ENCODE data around the gene SNX25. TPM values are rescaled to one million over a fixed set of nuclear protein-coding genes. Genes with fewer than 3 reads are reported as not detected.

Gene SNX25
- total RNA-seq, 1 experiment from 2014 or later = 17.2 TPM

- no peak overlapping the region for H3K4me3 ChIP-seq (ENCODE audit: insufficient read depth, low read depth, low read length)
- H3K27me3 ChIP-seq (ENCODE audit: control insufficient read depth, insufficient read depth, low read length) = no peaks in the 10 kb centered on the region
- DNase-seq = no peak
- H3K36me3 ChIP-seq (replicated peaks; ENCODE audit: control insufficient read depth, insufficient read depth, low read length) = no peaks in the 10 kb centered on the region
These were observed 124.9 kb downstream of the SNX25 start for GRCh38 chr4:185334326-185334725.

- no peak for DNase-seq
- H3K36me3 ChIP-seq (replicated peaks; ENCODE audit: control insufficient read depth, insufficient read depth, low read length) = no peaks in the 10 kb centered on the region
- no peak overlapping the region for H3K4me3 ChIP-seq (ENCODE audit: insufficient read depth, low read depth, low read length)
- H3K27me3 ChIP-seq (ENCODE audit: control insufficient read depth, insufficient read depth, low read length) = no peaks in the 10 kb centered on the region
These were observed 126.2 kb downstream of the SNX25 start for GRCh38 chr4:185335579-185335978.

DNA sequence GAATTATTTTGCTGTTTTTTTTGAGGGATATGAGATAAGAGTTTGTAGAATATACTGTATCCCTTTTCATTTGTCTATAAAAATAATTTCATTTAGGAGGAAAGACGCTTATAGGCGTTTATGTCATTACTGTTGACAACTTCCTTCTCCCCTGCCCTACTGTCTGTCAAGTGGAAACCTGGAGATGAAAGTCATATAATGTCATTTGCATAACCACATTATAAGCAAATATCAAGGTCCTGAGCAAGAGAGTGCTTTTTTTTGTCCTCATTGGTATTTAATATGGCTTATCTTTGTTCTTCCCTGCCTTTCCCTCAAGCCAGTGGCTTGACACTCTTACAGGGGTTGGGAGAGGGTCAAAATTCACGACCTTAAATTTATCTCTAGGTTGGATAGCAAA lies 130.5 kb downstream of the SNX25 start:
- Histone ChIP-seq H3K4me3 (ENCODE audit: insufficient read depth, low read depth, low read length) (no peak overlapping the region), H3K27me3 (ENCODE audit: control insufficient read depth, insufficient read depth, low read length) (no peaks in the 10 kb centered on the region), H3K36me3 (replicated peaks; ENCODE audit: control insufficient read depth, insufficient read depth, low read length) (no peaks in the 10 kb centered on the region; the same call in 1 of the 2 replicates)
- DNase-seq = no peak

GRCh38 chr4:185341377-185341776 lies 132.0 kb downstream of the SNX25 start:
- H3K36me3 ChIP-seq (replicated peaks; ENCODE audit: control insufficient read depth, insufficient read depth, low read length) = no peaks in the 10 kb centered on the region; the same call in 1 of the 2 replicates

GRCh38 chr4:185341841-185342240 lies 132.4 kb downstream of the SNX25 start:
- no peaks in the 10 kb centered on the region; the same call in 1 of the 2 replicates for H3K36me3 ChIP-seq (replicated peaks; ENCODE audit: control insufficient read depth, insufficient read depth, low read length)
- DNase-seq = no peak
- H3K4me3 ChIP-seq (ENCODE audit: insufficient read depth, low read depth, low read length) = no peak overlapping the region
- no peaks in the 10 kb centered on the region for H3K27me3 ChIP-seq (ENCODE audit: control insufficient read depth, insufficient read depth, low read length)

More at GRCh38 chr4:185341377-185341776, 132.0 kb downstream of the SNX25 start:
- Histone ChIP-seq H3K27me3 (ENCODE audit: control insufficient read depth, insufficient read depth, low read length) (no peaks in the 10 kb centered on the region), H3K4me3 (ENCODE audit: insufficient read depth, low read depth, low read length) (no peak overlapping the region)
- no peak for DNase-seq

DNA sequence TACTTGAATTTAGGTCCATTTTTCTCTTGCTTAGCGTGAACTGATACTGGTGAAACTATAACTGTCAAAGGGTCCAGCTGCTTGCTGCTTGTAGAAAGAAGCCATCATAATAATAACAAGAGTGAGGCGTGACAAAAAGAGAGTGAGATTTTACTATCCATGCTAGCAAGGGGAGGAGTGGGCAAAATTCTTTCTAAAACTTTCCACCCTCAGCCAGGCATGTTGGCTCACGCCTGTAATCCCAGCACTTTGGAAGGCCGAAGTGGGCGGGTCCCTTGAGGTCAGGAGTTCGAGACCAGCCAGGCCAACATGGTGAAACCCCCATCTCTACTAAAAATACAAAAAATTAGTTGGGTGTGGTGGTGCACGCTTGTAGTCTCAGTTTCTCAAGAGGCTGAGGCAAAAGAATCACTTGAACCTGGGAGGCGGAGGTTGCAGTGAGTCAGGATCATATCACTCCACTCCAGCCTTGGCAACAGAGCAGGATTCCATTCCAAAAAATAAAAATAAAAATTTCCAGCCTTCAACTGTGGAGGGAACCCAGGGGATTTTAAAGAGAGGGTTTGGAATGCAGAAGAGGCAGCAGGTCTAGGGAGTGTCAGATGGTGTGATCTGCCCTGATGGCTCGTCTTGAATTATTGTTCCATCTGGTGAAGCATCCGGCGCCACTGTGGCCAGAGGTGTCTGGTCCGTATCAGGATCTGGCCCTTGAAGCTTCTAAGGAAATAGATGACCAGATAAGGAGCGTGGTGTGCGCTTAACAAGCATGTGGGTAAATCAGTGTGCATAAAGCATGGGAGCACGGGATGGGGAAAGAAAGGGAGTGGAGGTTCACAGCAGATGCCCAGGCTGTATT lies 134.6 kb downstream of the SNX25 start:
- DNase-seq = no peak
- Histone ChIP-seq H3K27me3 (ENCODE audit: control insufficient read depth, insufficient read depth, low read length) (no peaks in the 10 kb centered on the region), H3K36me3 (replicated peaks; ENCODE audit: control insufficient read depth, insufficient read depth, low read length) (no peaks in the 10 kb centered on the region; the same call in 1 of the 2 replicates), H3K4me3 (ENCODE audit: insufficient read depth, low read depth, low read length) (no peak overlapping the region)

GRCh38 chr4:185344743-185345538 lies 135.5 kb downstream of the SNX25 start:
- DNase-seq = no peak
- H3K4me3 ChIP-seq (ENCODE audit: insufficient read depth, low read depth, low read length) = no peak overlapping the region
- H3K27me3 ChIP-seq (ENCODE audit: control insufficient read depth, insufficient read depth, low read length) = no peaks in the 10 kb centered on the region
- H3K36me3 ChIP-seq (replicated peaks; ENCODE audit: control insufficient read depth, insufficient read depth, low read length) = no peaks in the 10 kb centered on the region; the same call in 1 of the 2 replicates

GRCh38 chr4:185346975-185347601 lies 137.7 kb downstream of the SNX25 start:
- H3K36me3 ChIP-seq (replicated peaks; ENCODE audit: control insufficient read depth, insufficient read depth, low read length) = no peaks in the 10 kb centered on the region
- no peaks in the 10 kb centered on the region for H3K27me3 ChIP-seq (ENCODE audit: control insufficient read depth, insufficient read depth, low read length)
- no peak overlapping the region for H3K4me3 ChIP-seq (ENCODE audit: insufficient read depth, low read depth, low read length)
- no peak for DNase-seq

DNA sequence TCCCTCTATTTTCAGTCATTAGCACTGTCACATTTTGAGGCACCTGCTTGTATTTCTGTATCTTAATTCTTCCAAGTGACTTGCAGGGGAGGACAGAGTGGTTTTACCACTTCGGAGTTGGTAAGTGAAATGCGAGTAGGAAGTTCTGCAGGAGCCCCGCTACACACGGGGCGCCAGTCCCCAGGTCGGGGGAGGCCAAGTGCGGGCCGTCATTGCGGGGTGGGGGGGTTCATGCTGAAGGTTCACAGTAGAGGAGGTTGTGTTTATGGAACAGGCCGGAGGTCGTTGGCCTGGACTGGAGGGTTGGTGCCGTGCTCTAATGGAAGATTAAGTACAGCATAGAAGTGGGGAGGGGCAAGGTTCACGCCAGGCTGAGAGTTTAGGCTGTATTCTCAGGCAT lies 142.3 kb downstream of the SNX25 start:
- DNase-seq = no peak
- H3K36me3 ChIP-seq (replicated peaks; ENCODE audit: control insufficient read depth, insufficient read depth, low read length) = no peaks in the 10 kb centered on the region
- H3K27me3 ChIP-seq (ENCODE audit: control insufficient read depth, insufficient read depth, low read length) = no peaks in the 10 kb centered on the region
- H3K4me3 ChIP-seq (ENCODE audit: insufficient read depth, low read depth, low read length) = no peak overlapping the region

GRCh38 chr4:185352202-185352601 lies 142.8 kb downstream of the SNX25 start:
- Histone ChIP-seq H3K27me3 (ENCODE audit: control insufficient read depth, insufficient read depth, low read length) (no peaks in the 10 kb centered on the region), H3K4me3 (ENCODE audit: insufficient read depth, low read depth, low read length) (no peak overlapping the region), H3K36me3 (replicated peaks; ENCODE audit: control insufficient read depth, insufficient read depth, low read length) (no peaks in the 10 kb centered on the region)
- DNase-seq = no peak

DNA sequence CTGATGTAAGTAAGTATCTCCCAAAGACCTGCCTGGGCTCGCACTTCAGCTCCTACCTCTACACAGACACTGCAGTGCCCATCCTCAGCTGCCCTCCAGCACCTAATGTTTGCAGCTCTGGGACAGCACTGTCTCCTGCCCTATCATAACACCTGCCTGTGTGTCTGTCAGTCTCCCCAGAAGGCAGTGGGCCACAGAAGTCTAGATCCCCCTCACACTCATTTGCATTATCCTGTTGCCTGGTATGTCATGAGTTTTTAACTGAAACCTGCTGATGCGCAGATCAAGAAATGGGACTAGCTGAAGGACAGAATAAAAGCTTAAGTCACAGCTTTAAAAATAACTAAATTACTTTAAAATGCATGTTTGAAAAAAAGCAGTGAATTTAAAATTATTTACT lies 143.3 kb downstream of the SNX25 start:
- H3K27me3 ChIP-seq (ENCODE audit: control insufficient read depth, insufficient read depth, low read length) = no peaks in the 10 kb centered on the region
- H3K4me3 ChIP-seq (ENCODE audit: insufficient read depth, low read depth, low read length) = no peak overlapping the region
- no peak for DNase-seq
- H3K36me3 ChIP-seq (replicated peaks; ENCODE audit: control insufficient read depth, insufficient read depth, low read length) = no peaks in the 10 kb centered on the region

DNA sequence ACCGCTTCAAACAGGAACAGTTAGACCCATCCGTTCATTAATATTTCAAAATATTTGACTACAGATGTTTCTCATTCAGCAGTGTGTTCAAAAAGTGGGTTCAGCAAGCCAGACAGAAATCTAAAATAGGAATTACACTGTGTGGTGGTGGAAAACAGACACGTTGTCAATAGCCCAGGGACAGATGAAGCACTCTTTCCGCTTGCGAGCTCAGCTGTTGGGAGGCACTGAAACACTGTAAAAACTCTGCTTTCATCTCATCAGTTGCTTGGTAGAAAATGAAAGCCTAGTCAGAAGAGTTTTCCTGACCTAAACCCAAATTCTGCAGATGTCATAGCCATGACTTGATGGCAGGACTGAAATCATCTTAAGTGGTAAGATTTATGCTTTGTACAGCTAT lies 147.8 kb downstream of the SNX25 start:
- Histone ChIP-seq H3K27me3 (ENCODE audit: control insufficient read depth, insufficient read depth, low read length) (no peaks in the 10 kb centered on the region), H3K36me3 (replicated peaks; ENCODE audit: control insufficient read depth, insufficient read depth, low read length) (no peaks in the 10 kb centered on the region)
- no peak for DNase-seq

DNA sequence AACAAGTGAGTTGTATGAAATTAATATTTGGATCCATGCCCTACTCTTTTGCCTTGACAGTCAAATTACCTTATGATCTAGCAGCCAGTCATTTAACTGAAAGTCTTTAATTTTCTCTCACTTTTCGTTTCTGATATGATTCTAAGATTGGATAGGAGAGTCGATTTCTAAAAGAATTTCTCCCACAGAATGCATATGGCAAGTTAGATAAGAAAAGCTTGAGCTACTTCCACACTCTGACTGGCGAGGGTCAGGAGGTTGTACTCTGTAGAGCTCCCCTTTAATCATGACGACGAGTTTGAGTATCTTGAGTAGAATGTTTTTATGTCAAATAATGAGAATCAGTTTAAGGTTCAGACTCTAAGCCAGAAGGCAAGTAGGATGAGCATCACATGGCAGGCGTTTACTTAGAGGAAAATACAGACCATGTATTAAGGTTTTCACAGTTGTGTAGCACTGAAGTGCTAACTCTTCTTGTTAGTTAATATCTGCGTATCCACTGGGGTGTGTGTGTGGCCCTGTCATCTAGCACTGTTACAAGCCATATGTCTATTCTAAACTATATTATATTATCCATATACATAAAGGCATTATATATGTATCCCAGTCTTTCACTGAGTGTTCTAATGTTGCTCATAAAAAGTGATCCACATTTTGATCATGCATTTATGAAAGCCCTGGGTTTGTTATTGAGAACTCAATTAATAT lies 148.5 kb downstream of the SNX25 start:
- Histone ChIP-seq H3K27me3 (ENCODE audit: control insufficient read depth, insufficient read depth, low read length) (no peaks in the 10 kb centered on the region), H3K4me3 (ENCODE audit: insufficient read depth, low read depth, low read length) (no peak overlapping the region), H3K36me3 (replicated peaks; ENCODE audit: control insufficient read depth, insufficient read depth, low read length) (no peaks in the 10 kb centered on the region)
- DNase-seq = no peak

More for the DNA sequence above, 147.8 kb downstream of the SNX25 start:
- H3K4me3 ChIP-seq (ENCODE audit: insufficient read depth, low read depth, low read length) = no peak overlapping the region

GRCh38 chr4:185358514-185358913 lies 149.1 kb downstream of the SNX25 start:
- no peaks in the 10 kb centered on the region for H3K36me3 ChIP-seq (replicated peaks; ENCODE audit: control insufficient read depth, insufficient read depth, low read length)
- no peaks in the 10 kb centered on the region for H3K27me3 ChIP-seq (ENCODE audit: control insufficient read depth, insufficient read depth, low read length)
- H3K4me3 ChIP-seq (ENCODE audit: insufficient read depth, low read depth, low read length) = no peak overlapping the region
- DNase-seq = no peak
